Posterior cingulate gyrus (tissue), 11 donors: ENCODE results near the gene RGS13.

ENCODE experiments used
- DNase-seq, 10 donors: peaks; one replicate each; pipeline versions ENCODE4 v3.0.0 to v3.0.0-alpha.2; 2020 to 2021; ENCODE audit warnings: mixed read lengths in 3 of 10
- intact Hi-C: fragments of 100-400 bp; cut with DNase I; formaldehyde crosslinking; loops from one replicate; pipeline ENCODE4 v1.15.1; 2023

RGS13 gene, protein sequence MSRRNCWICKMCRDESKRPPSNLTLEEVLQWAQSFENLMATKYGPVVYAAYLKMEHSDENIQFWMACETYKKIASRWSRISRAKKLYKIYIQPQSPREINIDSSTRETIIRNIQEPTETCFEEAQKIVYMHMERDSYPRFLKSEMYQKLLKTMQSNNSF

DNA sequence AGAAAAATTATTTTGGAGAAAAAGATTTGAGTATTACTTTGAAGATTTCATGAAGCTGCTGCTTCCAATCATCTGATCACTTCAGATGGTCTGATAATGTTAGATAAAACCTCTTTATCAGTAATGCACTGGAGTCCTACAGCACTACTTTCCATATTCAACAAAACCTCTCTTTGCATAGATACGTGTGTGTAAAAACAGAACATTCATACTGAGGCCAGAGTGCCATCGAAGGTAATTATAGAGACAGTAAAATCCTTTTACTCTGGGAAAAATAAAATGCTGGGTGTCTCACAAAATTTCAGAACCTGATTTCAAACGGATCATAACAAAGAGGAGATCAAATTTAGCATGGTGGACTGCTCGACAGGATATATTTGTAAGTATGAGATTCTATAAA, at the start of gene RGS13:
TSS of gene RGS13 (plus strand) at position 209 of the 400 bp plus-strand sequence. CDS start 8,188 bp downstream, outside the sequence.
- DNase-seq = no peak
- intact Hi-C loops = no loop called here

- no peak for DNase-seq
- intact Hi-C loops = no loop called here
Measured at GRCh38 chr1:192587386-192588266, 48.3 kb upstream of the RGS13 start.

DNA sequence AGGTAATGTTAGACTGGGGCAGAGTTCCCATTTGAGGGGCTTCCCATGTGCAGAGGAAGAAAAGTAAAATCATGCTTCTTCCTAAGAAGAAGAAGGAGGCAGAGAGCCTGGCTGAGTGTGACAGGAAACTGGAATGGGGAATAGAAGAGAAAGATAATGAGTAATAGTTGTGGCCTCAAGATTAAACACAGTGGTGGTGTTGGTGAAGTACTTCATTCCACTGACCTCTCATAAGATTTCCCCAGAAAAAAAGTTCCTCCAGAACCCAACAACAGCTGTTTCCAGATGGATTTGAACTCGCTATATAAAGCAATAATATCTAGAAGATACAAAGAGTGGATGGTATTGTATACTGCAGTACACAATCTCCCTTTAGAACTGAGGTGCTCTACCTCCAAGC, 47.4 kb upstream of the RGS13 start:
- DNase-seq = no peak
- intact Hi-C loops = no loop called here

DNA sequence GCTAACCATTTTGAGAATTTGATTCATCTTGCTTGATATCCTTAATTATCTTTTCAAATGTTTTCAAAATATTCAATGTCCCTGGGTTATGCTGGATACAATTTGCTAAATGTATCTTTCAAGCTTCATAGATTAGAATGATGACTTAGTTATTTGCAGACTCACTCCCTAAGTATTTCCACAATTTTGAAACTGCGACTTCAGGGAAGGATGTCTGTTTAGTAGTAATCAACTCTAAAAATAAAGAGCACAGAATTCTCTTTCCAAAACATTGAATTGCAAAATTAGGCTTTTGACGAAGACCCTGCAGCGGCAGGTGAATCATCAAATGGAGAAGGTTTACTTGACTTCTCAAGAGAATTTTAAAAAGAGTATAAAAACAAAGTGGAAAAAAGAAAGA, 46.1 kb upstream of the RGS13 start:
- DNase-seq = no peak
- intact Hi-C loops = no loop called here

DNA sequence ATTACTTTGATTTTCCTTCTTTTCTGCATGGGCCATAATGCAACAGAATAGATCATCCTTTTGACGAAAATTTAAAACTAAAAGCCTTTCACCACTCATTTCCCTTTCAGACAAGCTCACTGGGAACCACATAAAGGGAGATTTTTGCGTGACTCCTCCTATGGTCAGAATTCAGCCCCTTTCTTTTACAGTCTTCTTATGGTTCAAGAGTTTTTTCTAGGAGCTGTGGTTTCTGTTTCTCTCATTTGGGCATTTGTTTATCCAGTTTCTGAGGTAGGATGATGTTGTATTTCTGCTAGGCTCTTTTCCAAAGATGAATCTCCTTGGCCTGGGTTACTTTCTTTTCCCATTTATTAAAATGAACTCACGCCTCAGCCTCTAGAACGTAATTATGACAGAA, 43.4 kb upstream of the RGS13 start:
- no peak for DNase-seq
- intact Hi-C loops = no loop called here

DNA sequence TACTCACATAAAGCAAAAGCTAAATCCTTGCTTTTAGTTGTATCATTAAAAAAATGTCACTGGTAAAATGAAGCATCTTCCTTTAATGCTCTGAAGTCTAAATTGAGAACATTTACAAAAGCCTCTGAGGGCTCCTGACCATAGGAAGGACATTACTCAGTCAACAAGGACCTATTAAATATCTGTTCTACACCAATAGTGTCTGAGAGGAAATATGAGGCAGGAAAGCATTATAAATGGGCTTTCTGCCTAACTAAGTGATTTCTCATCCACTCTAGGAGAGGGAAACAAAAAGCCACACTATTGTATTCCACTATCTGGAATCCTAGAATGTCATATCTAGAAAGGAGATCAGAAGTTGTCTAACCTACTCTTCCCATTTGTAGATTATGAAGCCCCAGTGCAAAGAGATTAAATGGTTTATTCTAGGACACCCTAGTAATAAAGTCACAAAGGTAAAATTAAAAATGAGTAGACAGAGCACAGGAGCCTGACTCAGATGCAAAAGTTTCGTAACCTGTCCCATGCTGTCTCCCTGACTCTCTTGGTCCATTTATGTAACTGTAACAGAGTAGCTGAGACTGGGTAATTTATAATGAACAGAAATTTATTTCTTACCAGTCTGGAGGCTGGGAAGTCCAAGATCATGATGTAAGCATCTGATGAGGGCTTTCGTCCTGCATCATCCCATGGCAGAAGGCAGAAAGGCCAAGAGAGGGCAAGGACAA, 42.8 kb upstream of the RGS13 start:
- intact Hi-C loops = no loop called here
- DNase-seq = no peak

DNA sequence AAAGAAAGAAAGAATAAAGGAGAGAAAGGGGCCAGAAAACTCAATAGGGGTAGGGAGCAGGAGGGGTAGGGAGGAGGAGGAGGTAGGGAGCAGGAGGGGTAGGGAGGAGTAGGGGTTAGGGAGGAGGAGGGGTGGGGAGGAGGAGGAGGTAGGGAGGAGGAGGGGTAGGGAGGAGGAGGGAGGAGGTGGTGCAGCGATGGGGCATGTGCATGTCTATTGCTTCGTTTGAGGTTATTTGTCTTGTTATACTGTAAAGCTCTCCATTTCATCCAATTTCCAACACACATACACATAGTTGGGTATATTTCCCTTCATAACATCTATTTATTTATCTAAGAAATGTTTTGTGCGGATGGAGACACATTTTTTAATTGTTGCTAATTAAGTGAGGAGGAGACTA, 40.6 kb upstream of the RGS13 start:
- intact Hi-C loops = no loop called here
- no peak for DNase-seq

DNA sequence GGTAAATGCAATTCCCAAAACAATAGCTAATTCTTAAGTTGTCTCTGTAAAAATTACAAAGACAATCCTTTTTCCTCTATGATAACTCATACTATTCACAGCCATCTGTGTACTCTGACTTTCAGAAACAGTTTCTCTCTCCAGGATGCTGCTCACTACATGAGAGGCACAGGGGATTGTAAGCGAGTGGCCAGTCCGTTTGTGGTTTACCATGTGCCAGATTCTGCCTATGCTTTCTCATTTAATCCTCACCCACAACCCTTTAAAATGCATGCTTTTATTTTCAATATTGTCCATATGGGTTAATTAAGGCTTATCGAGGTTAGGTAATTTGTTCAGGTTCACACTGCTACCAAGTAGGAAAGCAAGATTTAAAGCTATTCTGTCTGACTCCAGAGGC, 37.4 kb upstream of the RGS13 start:
- intact Hi-C loops = no loop called here
- no peak for DNase-seq

- intact Hi-C loops = no loop called here
- no peak for DNase-seq
Measured at GRCh38 chr1:192600275-192600674, 35.7 kb upstream of the RGS13 start.

GRCh38 chr1:192601143-192601542, 34.8 kb upstream of the RGS13 start:
- intact Hi-C loops = no loop called here
- no peak for DNase-seq

- intact Hi-C loops = no loop called here
Measured at GRCh38 chr1:192601567-192601966, 34.4 kb upstream of the RGS13 start.

DNA sequence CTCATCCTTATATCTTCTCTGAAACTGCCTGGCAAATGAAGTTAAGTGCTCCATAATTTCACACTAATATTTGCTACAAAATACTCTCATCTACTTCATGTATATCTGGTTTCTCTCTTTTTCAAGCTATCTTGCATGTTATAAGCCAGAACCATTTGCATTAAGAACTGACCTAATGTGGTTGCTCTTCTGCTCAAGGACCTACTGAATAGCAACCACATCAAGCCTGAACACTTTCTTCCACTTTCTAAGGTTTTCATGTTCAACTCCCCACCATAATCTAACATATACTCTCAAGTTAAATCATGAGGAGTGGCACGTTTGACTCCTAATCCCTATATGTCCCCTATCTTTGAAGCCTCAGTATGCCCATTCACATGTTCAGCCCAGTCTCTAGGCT, 33.2 kb upstream of the RGS13 start:
- DNase-seq = no peak
- intact Hi-C loops = no loop called here

More at GRCh38 chr1:192601567-192601966, 34.4 kb upstream of the RGS13 start:
- no peak for DNase-seq

- DNase-seq = no peak
- intact Hi-C loops = no loop called here
Measured at GRCh38 chr1:192603218-192603787, 32.6 kb upstream of the RGS13 start.

- no peak for DNase-seq
- intact Hi-C loops = no loop called here
Measured at GRCh38 chr1:192604979-192605620, 30.8 kb upstream of the RGS13 start.

- intact Hi-C loops = no loop called here
- peak in 1 of 10 donors; percentile 37 for DNase-seq
Measured at GRCh38 chr1:192608671-192609070, 27.3 kb upstream of the RGS13 start.

- intact Hi-C loops = loop anchor here (1.0 to 10.0 kb wide), 2 partner anchors 132 to 405 kb away; no protein-coding TSS in a partner anchor
- DNase-seq = peak in 9 of 10 donors; percentile 4 to 86 (median 33)
Measured at GRCh38 chr1:192609110-192610079, 26.6 kb upstream of the RGS13 start.

GRCh38 chr1:192610112-192610889, 25.6 kb upstream of the RGS13 start:
- intact Hi-C loops = loop anchor here (1.0 to 10.0 kb wide), 2 partner anchors 133 to 404 kb away; no protein-coding TSS in a partner anchor
- DNase-seq = no peak

GRCh38 chr1:192615055-192615454, 20.9 kb upstream of the RGS13 start:
- no peak for DNase-seq
- intact Hi-C loops = loop anchor here (10.0 kb wide), 1 partner anchor 400 kb away; no protein-coding TSS in a partner anchor
